ENCODE data around the gene GPS2.

DNA sequence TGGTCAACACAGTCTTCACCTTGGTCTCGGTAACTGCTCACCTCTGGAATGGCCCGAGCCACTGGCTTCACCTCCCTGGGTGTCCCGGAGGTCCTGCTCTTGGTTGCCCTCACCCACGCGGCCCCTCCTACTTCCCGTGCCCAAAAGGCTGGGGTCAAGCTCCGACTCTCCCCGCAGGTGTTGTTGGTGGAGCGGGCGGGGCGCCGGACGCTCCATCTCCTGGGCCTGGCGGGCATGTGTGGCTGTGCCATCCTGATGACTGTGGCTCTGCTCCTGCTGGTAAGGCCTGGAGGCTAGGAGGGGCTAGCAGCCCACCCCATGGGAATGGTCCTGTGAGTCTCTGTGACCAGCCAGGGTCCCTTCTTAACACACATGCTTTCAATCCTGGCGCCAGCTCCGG is 30.2 kb downstream of the GPS2 start:
- TF ChIP-seq, protein P1, sequence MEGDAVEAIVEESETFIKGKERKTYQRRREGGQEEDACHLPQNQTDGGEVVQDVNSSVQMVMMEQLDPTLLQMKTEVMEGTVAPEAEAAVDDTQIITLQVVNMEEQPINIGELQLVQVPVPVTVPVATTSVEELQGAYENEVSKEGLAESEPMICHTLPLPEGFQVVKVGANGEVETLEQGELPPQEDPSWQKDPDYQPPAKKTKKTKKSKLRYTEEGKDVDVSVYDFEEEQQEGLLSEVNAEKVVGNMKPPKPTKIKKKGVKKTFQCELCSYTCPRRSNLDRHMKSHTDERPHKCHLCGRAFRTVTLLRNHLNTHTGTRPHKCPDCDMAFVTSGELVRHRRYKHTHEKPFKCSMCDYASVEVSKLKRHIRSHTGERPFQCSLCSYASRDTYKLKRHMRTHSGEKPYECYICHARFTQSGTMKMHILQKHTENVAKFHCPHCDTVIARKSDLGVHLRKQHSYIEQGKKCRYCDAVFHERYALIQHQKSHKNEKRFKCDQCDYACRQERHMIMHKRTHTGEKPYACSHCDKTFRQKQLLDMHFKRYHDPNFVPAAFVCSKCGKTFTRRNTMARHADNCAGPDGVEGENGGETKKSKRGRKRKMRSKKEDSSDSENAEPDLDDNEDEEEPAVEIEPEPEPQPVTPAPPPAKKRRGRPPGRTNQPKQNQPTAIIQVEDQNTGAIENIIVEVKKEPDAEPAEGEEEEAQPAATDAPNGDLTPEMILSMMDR (IDR thresholded peaks at IDR 0.05), result no peak
- TF ChIP-seq POLR2A (IDR thresholded peaks at IDR 0.05), result no peak

Measured in uterus (tissue), 2 donors.